CD4-positive, alpha-beta T cell treated with Interleukin-21 for 1 hour (primary cell): ENCODE measurements around the gene RANGAP1.
A peak's percentile ranks its signal among the peaks of the same experiment; 100 is the strongest.

Experiments
- DNase-seq: peaks from one replicate; pipeline ENCODE4 v3.0.0-alpha.2; 2020

RANGAP1 gene, protein sequence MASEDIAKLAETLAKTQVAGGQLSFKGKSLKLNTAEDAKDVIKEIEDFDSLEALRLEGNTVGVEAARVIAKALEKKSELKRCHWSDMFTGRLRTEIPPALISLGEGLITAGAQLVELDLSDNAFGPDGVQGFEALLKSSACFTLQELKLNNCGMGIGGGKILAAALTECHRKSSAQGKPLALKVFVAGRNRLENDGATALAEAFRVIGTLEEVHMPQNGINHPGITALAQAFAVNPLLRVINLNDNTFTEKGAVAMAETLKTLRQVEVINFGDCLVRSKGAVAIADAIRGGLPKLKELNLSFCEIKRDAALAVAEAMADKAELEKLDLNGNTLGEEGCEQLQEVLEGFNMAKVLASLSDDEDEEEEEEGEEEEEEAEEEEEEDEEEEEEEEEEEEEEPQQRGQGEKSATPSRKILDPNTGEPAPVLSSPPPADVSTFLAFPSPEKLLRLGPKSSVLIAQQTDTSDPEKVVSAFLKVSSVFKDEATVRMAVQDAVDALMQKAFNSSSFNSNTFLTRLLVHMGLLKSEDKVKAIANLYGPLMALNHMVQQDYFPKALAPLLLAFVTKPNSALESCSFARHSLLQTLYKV

DNA sequence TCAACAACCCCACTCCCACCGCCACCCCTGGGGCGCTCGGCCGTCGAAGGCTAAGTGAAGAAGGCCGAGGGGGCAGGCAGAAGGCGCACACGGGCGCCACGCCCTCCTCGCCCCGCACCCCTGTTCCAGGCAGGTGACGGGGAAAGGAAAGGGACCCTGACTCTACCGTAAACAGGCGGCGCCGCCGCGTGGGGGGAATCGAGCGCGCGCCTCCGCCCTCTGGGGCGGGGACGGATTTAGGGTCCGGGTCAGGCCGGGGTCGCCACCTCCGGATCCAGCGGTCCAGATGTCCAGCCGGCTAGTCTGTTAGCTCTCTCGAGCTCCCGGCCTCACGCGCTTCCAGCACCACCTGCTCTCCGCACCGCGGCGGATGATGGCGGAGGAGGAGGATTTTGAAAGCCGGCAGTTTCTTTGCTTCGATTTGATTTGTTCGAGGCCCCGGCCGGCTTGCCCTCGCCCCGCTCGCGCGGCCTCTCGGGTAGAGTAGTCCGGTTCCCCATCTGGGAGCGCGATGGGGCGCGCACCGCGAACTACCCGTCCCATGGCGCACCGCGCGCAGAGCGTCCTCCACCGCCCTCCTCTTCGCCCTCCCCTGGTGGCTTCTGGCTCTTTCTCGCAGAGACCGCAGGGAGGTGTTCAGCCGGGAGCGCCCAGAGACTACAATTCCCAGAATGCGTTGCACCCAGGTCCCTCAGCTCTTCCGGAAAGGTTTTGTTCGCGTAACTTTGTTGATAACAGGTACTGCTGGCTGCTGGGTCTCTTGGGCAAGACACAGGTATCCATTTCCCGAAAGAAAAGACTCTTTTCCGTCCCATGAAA is at the start of gene RANGAP1:
TSS of gene RANGAP1 (minus strand) at position 368 of the 819 bp plus-strand sequence. CDS start 5,143 bp downstream, outside the sequence.
- peak; percentile 99 for DNase-seq

DNA sequence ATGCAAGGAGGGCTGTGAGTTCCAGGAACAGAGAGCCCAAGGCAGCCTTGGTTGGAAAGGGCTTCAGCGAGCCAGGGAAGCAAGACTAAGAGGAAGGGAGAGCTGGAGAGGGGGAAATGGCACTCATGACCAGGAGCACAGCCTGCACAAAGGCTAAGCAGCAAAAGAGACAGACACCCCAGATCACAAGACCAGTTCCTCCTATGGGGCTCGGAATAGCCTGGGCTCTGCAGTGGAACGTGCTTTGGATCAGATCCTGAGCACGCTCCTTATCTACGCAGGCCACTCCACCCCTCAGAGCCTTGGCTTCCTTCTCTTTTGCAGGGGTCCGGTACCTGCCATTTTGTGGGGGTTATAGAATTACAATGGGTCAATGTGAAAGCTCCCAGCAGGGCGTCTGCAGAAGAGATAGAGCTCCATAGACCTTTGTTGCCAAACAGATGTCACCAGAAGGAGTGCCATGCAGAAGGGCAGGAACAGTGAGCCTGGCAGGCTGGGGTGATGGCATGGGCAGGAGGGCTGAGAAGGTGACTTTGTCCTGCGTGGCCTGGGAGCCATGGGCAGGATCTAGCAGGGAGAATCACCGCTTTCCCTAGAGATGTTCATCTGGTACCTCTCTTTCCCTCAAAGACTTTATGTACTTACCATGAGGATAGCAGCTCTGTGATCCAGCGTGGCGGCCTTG is 49.1 kb upstream of the RANGAP1 start:
- no peak for DNase-seq

DNA sequence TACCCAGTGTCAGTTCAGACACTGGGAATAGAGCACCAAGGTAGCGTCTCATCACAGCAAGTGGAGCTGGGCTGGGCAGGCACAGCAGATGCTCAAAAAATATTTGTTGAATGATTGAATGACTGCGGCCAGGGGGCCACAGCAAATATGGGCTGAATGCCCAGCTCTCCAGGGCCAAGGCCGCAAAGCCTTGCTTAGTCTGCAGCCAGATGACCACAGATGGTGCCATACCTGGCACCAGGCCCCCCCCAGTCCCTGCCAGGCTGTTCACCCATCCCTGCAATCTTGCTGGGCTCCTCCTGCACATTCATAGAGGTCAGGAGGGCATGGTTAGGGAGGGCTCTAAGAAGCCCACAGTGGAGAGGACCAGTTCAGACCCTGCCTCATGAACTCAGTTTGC is 48.2 kb upstream of the RANGAP1 start:
- DNase-seq = no peak

DNA sequence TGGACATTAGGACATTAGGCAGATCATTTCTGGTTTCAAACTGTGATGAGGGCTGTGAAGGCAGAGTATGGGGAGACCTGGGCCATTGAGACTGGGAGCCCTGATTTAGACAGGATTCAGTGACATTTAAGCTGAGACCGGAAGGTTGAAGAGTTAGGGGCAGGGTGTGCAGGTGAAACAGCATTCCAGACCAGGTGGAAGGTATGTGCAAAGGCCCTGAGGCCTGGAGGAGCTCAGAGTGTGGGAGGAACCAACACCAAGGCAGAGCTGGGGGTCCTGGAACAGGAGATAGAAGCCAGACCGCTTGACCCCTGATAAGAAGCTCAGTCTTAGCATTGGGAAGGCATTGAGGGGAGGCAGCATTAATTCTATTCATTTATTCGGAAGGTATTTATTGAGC is 47.8 kb upstream of the RANGAP1 start:
- DNase-seq = no peak

DNA sequence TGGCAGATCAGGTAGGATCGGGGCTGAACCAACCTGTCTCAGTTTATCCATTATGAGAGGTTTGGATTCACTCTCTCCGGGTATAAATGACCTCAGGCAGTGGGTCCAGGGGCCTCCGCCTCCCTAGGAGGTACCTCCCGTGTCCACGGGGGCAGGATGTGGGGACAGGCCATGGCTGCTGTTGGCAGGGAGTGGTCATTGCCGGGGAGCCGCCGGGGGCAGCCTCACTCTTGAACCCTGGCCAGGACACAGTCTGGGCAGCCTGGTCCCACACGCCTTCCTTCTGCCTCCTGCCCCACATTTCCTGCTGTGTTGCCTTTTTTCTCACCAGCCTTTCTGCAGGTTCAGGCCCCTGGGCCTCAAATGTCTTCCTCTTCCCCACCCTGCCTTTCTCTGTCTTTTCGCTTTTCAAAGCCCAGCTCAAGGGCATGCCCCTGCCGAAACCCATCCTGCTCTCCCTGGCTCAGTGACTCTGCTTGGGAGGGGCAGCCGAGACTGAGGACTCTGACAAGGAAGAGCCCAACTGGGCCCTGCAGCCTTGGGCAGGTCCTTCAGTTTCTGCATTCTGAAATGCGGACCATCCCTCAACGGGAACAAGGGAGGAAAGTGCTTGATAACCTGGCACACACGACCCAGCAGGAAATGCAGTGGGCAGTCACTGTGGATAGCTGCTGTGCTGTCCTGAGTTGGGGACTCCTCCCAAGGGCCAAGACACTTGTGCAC is 46.4 kb upstream of the RANGAP1 start:
- no peak for DNase-seq

DNA sequence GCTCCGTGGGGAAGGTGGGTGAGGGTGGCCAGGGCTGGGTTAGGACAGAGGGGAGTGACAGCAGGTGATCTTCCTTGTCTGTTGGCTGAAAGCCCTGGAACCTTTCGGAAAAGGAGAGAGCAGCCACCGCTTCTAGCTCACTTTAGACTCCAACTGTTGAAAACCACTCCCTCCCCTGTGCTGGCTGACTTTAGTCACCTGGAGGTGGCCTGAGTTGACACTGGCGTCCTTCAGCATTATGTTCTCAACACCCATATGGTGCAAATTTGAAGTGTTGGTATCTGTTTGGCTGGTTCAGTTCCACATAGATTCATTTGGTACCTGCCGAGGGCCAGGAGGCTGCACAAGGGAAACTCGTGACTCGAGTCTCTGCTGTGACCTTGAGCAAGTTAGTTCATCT is 44.2 kb upstream of the RANGAP1 start:
- DNase-seq = no peak

DNA sequence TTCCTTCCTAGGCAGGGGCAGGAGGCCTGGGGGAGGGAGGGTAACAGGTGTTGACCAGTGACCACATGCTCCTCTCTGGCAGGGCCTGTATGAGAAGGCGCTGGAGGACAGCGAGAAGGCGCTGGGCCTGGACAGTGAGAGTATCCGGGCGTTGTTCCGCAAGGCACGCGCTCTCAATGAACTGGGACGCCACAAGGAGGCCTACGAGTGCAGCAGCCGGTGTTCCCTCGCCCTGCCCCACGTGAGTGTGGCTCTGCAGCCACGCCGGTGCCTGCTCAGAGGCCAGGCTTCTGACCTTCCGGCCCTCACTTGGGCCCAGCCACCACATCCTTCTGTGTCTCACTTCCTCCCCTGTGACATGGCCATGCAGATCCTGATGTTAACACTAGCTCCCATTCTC is 41.1 kb upstream of the RANGAP1 start:
- no peak for DNase-seq

DNA sequence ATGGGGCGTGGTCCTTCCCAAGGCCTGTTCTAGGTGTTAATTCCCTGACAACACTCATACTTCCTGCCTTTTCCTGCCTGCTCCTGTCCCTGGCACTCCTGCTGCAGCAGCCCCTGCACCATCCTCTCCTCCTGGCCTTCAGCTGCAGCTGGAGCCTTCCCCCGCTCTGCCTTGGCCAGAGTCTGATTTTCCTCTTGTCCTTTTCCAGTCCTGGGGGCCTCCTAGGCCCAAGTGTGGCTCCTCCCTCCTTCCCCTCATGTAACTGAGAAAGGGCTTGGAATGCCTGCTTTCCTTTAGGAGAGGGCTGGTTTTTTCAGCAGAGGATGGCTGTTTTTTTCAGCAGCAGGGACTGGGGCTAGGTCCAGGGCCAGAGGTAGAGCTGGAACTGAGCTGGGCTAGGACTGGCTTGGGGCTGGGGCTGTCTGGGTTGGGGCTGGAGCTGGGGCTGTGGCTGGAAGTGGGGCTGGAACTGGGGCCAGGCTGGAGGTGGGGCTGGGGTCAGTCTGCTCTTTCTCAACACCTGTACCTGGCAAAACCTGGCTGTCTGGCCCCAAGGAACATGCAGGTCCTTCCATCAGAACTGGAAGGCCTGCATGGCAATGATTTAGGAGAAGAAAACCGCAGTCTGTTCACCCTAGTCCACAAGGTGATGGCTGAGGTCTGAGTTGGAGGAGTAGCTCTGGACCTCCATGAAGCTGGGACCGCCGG is 39.0 kb upstream of the RANGAP1 start:
- DNase-seq = no peak

DNA sequence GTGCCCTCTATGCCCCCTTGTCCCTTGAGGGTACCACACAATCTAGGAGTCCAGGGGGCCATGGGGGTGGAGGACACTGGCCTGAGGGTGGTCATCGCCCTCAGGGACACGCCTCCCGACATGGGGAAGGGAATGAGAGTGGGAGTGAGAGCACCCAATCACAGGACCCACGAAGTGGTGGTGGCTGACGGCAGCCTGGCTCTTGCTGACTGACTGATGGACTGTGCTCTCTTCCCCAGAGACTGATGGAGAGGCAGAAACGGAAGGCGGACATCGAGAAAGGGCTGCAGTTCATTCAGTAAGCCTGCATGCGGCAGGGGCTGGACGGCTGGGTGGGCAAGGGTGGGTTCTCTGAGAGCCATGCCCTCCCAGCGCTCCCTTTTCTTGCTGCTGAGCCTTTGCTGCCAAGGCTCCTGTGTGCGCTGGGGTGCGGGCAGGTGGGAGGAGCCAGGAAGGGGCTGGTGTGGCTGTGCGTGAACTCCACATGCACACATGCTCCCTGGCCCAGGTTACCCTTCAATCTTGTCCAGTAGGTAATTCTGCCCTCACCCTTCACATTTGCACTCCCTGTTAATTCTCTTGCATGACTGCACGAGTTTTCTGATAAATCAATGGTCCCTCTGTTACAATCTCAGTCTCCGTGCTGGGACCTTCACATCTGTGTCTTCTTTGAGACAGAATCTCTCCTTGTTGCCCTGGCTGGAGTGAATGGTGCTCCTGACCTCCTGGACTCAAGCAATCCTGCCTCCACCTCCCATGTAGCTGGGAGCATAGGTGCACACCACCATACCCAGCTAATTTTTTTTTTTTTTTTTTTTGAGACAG is 34.6 kb upstream of the RANGAP1 start:
- no peak for DNase-seq

DNA sequence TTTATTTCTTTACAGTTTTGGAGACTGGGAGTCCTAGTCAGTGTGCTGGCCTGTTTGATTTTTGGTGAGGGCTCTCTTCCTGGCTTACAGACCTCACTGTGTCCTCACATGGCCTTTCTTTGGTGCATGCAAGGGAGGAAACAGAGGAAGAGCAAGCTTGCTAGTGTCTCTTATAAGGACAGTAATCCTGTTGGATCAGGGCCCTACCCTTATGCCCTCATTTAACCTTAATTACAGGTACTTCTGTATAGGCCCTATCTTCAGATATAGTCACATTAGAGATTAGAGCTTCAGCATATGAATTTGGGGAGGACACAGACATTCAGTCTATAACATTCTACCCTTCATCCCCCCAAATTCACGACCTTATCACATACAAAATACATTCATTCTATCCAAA is 29.6 kb upstream of the RANGAP1 start:
- no peak for DNase-seq

DNA sequence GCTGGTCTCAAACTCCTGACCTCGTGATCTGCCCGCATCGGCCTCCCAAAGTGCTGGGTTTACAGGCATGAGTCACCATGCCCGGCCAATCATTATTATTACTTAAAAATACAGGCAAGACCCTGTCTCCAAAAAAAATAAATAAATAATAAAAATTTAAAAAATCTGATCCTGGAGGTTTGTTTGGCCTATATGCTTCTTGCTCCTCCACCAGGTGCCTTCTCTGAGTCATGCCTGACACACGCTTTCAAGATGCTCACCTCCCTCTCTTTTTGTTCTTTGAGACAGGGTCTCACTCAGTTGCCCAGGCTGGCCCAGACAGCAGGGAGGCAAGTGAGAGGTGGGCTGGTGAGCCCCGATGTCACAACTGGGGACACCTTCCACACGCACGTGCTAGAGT is 28.8 kb upstream of the RANGAP1 start:
- no peak for DNase-seq

DNA sequence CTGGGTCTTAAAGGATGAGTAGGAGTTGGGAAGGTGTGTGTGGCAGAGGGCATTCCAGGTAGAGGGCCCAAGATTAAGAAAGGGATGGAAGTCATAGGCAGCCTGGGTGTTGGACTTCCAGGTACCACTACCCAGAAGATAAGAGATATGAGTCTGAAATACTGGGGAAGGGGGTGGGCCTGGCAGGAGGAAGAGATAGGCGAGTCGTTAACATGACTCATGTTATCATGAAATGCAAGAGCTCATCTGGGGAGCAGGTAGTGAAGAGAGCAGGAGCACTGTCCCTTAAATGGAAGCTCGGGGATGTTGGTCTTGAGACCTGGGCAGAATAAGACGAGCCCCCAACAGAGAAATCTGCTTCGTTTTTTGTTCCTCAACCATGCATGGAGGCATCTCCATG is 25.5 kb upstream of the RANGAP1 start:
- DNase-seq = no peak

DNA sequence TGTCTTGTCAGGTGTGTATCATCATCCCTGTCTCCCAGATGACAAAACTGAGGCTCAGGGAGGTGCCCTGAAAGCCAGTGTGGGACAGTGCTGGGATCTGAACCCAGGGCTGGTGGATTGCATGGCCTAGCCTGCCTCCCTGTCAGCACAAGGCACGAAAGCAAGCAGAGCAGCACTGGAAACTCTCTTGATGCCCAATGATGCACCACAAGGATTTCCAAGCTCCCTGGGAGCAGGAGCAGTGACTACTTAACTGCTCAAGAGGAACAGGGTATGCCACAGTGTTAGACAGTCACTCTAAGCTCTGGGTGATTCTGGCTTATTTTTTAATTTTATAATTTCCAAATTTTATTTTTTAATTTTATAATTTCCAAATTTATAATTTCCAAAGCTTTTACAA is 24.3 kb upstream of the RANGAP1 start:
- DNase-seq = no peak

DNA sequence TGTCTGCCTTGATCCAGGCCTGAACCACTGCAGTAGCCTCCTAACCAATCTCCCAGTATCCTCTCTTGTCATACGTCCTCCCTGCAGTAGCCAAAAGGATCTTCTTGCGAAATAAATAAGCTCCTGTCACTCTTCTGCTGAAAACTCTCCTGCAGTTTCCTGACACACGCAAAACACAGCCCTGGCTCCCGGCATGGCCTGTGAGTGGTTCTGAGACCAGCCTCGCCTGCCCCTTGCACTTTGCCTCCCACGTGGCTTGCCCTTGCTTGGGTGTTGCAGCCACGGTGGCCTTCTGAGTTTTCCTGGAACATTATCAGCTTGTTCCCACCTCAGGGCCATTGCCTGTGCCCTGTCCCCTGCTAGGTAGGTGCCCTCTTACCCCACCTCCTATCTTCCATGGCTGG is 22.6 kb upstream of the RANGAP1 start:
- DNase-seq = no peak

DNA sequence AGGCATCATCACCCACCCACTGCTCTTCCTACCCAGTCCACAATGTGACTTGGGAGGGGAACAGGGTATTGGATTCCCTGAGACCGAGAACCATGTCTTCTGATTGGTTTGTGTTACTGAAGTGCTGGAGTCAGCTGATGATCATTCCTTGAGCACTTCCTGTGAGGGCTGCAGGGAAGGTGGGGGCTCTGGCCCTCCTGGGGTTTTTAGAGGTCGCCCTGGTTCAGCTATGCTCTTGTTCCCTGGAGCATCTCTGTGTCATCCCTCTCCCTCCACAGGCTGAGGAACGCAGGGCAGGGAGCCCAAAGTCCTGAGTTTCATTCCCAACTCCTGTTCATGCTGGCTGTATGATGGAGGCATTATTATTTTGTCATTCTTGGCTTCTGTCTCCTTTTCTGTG is 22.1 kb upstream of the RANGAP1 start:
- no peak for DNase-seq

DNA sequence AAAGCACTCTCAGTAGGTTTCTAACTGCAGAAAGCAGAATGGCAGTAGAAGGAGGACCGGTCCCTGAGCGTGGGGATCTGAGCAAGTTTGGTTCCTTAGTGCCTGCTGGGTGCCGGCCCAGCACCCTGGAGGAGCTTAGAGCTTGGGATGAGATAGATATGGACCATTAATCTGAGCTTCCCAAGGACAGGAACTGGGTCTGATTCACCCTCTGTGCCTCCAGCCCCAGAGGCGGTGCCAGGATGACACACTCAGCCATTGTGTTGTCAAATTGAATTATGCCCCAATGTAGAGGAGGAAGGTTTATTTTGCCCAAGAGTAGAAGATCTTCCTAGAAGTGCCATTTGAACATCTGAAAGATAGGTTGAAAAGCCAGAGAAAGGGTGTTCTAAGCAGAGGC is 19.7 kb upstream of the RANGAP1 start:
- no peak for DNase-seq

DNA sequence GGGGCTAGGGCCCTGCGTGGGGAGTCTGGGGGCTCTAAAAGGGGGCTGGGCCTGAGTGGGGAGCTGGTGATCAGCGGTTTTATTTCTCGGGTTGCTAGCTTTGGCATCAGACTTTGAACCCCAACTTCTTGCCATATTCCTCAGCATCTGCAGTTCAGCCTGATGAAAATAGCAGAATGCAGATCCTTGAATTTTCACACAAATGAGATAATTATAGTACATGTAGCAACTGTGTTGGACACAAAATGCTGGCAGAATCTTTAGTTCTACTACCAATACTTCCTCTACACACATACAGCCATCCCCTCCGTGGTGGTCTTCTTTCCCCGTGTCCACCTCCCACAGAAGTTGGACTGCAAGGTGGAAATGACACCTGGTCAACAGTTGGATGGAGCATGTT is 16.8 kb upstream of the RANGAP1 start:
- no peak for DNase-seq

DNA sequence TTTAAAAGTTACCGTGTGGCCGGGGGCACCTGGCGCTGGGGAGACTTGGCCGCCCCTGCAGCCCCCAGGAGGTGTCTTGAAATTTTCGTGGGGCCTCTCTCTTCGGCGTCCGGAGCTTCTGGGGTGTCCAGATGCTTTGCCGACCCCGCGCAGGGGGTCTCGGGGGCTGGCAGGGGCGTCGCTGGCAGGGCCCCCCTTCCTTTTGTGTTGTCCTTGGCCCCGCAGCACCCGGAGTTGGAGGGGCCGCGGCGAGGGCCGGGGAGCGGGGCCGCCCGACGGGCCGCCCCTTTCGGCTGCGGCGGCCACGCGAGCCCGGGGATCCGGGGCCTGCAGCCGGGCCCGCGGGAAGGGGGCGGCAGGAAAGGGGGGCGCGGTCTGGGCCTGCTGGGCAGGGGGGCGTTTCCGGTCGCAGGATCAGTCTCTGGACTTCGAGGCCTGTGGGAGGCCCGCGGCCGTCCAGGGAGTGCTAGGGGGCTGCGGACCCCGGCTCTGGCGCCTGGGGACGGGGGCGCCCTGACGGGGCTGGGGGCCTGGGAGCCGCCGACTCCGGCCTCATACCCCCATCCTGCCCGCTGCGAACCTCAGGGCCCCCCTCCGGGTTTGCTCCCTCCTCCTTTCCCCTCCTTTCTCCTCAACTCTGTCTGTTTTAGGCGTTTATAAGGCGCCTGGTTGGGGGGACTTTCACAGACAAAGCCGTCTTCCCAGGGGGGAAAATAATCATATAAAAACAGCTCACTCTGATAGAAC is 16.2 kb upstream of the RANGAP1 start:
- peak; percentile 13 for DNase-seq

DNA sequence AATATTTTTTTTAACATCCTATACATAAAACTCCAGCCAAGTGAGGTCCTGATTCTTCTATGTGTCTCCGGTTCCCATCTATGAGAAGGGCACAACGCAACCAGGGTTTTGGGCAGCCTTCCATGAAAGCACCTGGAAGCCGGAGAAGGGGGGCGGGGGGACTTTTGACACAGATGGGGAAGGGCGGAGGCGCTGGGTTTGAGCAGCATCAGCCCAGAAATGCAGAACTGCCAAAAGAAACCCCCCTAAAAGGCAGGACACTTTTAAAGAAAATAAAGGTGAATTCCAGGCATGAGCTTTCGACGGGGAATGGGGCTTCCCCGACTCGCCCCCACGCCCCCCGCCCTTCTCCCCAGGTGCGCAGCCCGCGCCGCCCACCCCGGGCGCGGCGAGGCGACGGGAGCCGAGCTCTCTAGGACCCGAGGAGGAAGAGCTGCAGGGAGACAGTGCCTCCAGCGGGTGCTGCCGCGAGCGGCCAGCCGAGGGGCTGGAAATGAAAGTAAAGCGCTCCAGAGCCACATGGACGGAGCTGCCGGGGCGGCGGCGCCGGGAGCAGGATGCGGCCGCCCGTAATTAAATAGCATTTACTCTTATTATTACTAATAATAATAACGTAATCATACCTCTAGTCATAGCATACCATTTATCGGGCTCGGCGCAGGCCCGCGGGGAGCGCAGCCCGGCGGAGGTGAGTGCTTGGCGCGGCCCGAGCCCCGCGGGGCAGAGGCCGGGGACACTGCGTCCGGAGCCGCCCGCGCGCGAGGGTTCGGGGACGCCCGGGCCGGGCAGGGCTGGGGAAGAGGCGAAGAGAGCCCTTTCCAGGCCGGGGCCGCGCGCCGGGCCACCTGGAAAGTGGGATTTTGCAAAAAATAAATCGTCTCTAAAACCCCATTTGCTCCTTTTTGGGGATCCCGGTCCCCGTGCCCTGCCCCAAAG is 15.4 kb upstream of the RANGAP1 start, which contains the start of gene ZC3H7B:
TSS of gene ZC3H7B (plus strand) at position 441 of the 936 bp plus-strand sequence. CDS start 19,136 bp downstream, outside the sequence.
- DNase-seq = peak; percentile 89
